HG03064 (cell line): ENCODE results near the gene PRDM16.

ENCODE experiments used
- ATAC-seq: cut with Tn5 transposase; IDR thresholded peaks from one replicate; pipeline ENCODE4 v1.9.1; 2021; ENCODE audit warnings: low read depth; ENCODE audit not compliant: unreplicated experiment

The PRDM16 gene

GRCh38 chr1:3401585-3402257 is 332.7 kb downstream of the PRDM16 start:
- no peak for ATAC-seq

GRCh38 chr1:3402258-3403010 is 333.4 kb downstream of the PRDM16 start:
- no peak for ATAC-seq

GRCh38 chr1:3403011-3403345 is 334.0 kb downstream of the PRDM16 start:
- ATAC-seq: no peak

- no peak for ATAC-seq
Measured at GRCh38 chr1:3403388-3404231, 334.6 kb downstream of the PRDM16 start.

DNA sequence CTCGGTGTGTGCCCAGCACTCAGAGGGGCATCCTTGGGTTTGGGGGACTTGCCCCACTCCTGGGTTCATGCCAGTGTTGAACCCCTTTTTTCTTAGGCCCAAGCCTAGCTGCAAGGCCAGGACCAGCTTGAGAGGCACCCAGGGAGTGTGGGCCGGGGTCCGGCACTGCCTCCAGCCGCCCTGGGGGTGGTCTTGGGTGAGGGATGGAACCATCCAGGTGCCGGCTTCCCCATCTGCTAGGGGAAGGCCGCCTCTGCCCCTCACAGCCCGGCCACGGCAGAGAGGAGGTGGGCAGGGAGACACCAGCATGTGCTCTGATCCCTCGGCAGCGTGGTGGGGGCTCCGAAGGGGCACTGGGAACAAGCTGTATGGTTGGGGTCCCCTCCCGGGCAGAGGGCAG is 335.3 kb downstream of the PRDM16 start:
- ATAC-seq: no peak

DNA sequence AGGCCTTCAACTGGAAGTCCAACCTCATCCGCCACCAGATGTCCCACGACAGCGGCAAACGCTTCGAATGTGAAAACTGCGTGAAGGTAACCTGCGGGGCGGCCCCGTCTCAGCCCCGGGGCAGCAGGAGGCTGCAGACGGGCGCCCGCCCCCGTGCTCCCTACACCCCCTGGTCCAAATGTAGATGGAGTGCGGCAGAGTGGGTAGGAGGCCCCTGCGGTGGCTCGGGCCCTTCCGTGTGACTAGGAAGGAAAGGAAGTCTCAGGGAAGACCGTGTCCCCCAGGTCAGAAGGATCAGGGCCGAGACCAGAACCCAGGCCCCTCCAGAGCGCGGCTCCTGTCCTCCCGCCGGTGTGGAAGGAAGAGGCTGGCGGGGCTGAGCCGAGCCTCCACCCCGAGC is 335.8 kb downstream of the PRDM16 start:
- ATAC-seq: no peak

DNA sequence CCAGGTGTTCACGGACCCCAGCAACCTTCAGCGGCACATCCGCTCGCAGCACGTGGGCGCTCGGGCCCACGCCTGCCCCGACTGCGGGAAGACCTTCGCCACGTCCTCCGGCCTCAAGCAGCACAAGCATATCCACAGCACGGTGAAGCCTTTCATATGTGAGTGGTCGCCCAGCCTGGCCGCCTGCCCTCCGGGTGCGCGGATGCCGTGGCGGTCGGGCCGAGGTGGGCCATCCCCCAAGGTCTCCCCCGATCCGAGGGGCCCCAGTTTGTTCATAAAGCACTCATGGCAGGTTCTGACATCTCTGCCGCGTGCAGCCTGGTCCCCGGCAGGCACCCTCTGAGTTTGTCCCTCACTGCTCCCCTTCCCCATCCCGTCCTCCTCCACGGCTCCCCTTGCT is 336.5 kb downstream of the PRDM16 start:
- ATAC-seq: no peak

DNA sequence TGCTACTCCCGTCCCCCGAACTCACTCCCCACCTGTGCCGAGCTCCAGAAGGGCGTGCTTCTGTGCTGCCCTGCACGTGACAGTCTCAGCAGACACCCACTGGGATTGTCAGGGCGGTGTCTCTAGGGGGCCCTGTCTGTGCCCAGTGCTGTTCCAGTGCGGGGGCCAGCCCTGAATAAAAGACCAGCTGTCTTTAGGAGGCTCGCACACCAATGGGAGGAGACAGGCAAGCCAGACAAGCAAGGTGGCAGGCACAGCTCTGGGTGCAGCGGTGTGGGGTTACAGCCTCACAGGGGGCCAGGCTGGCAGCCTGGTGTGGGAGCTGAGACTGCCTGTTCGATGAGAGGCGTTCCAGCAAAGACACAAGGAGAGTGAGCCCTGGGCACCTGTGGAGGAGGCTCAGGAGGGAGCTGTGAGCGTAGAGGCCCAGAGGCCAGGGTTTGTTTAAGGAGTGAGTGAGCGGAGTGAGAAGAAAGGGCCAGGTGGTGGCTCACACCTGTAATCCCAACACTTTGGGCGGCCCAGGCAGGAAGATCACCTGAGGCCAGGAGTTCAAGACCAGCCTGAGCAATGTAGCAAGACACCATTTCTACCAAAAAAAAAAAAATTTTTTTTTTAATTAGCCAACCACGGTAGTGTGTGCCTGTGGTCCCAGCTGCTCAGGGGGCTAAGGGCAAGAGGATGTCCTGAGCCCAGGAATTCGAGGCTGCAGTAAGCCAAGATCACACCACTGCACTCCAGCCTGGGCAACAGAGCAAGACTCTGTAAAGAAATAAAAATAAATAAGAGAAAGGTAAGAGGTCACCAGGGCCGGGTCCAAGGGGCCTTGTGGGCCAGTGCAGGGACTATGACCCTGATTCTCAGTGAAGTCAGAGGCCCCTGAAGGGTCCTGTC is 337.2 kb downstream of the PRDM16 start:
- no peak for ATAC-seq

- ATAC-seq: no peak
Measured at GRCh38 chr1:3407021-3407420, 338.0 kb downstream of the PRDM16 start.

DNA sequence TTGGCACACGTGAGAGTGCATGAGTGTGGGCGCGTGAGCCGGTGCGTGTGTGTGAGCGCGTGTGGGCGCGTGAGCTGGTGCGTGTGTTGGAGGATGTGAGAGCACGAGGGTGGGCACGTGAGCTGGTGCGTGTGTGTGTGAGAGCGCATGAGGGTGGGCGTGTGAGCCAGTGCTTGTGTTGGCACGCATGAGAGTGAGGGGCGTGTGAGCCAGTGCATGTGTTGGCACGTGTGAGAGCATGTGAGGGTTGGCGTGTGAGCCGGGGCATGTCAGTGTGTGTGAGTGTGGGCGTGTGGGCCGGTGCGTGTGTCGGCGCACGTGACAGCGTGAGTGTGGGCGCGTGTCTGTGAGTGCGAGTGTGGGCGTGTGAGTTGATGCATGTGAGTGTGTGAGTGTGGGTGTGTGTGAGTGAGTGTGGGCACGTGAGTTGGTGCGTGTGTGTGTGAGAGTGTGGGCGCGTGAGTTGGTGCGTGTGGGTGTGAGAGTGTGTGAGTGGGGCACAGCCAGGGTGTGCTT is 339.8 kb downstream of the PRDM16 start:
- no peak for ATAC-seq

DNA sequence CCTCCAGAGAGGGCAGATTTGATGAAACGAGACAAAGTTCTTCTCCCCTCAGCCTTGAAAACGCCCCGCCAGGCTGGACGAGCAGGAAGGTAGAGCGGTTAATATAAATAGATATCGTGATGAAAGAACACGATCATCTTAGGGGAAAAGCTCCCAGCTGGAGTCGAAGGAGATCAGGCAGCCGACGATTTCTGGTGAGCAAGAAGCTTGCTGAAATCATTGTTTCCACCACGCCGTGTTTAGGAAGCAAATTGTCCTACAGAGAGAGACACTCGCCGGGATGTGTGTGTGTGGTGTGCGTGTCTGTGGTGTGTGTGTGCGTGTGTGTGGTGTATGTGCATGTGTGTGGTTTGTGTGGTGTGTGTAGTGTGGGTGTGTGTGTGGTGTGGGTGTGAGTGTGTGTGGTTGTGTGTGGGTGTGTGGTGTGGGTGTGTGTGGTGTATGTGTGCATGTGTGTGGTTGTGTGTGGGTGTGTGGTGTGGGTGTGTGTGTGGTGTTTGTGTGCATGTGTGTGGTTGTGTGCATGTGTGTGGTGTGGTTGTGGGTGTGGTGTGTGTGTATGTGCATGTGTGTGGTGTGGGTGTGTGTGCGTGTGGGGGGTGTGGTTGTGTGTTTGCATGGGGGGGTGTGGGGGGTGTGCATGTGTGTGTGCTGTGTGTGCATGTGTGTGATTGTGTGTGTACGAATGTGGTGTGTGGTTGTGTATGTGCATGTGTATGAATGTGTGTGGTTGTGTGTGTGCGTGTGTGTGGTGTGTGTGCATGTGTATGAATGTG is 340.6 kb downstream of the PRDM16 start:
- ATAC-seq: no peak

- no peak for ATAC-seq
Measured at GRCh38 chr1:3410142-3410925, 341.3 kb downstream of the PRDM16 start.

GRCh38 chr1:3411806-3412205 is 342.8 kb downstream of the PRDM16 start:
- ATAC-seq: no peak

- ATAC-seq: no peak
Measured at GRCh38 chr1:3412376-3412775, 343.4 kb downstream of the PRDM16 start.

GRCh38 chr1:3413975-3414710 is 345.1 kb downstream of the PRDM16 start:
- ATAC-seq: no peak

DNA sequence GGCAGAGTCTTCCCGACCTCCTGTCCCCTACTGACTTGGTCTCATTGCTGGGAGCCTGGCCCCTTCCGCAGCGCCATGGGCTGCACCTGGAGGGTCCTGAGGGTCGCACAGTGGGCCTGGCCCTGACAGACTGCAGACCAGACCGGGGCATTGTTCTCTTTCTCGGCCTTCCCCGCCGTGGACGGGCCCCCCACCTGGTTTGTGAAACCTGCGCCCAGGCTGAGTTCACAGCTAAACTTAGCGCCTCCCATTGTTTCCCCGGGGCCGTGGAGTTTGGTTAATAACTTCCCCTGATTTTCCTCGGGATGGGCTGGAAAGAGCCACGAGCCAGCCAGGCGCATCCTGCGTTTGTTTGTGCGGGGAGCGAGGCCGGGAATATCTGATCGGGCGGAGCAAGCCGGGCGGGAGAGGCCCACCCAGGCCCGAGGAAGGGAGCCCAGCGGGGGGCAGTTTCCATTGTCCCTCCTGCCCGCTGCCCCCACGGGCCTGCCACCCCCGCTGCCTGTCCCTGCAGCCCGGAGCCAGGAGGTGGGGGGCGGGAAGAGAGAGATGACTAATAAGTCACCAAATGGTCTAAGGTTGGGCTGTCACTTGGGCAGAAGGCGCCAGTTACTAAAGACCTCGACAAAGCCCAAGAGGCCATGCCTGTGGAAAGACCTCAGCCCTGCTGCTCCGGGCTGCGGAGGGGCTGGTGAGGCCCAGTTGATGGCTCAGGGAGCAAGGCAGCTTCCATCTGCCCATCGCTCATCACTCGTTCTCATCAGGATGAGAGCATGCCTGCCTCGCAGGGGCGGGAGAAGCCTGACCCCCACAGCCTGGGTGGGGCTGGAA is 346.5 kb downstream of the PRDM16 start:
- no peak for ATAC-seq

- ATAC-seq: no peak
Measured at GRCh38 chr1:3417082-3417739, 348.2 kb downstream of the PRDM16 start.
